ENCODE measurements around the gene SLC38A8.

SLC38A8 gene

DNA sequence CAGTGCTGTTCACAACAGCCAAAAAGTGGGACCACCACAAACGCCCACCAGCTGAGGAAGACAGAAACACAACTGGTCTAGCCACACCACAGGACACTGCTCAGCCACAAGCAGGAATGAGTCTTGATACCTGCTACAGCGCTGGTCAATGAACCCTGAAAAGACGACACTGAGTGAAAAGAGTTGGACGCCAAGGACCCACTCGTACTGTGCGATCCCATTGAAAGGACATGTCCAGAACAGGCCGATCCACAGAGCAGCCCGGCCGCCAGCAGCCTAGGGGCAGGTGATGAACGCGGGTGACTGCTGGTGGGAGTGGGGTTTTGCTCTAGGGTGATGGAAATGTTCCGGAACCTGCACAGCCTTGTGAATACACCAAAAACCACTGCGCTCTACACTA, 10.6 kb upstream of the SLC38A8 start:
- no peak for TF ChIP-seq CTCF (IDR thresholded peaks at IDR 0.05; ENCODE audit: low read depth, low read length, missing control alignments)
- H3K4me3 ChIP-seq (ENCODE audit: low read depth, low read length): no peak overlapping the region
- in situ Hi-C loops (cut with HindIII; ENCODE audit: low sequenced_read_pairs): no loop called here
- no peak for DNase-seq (ENCODE audit: low read depth)

DNA sequence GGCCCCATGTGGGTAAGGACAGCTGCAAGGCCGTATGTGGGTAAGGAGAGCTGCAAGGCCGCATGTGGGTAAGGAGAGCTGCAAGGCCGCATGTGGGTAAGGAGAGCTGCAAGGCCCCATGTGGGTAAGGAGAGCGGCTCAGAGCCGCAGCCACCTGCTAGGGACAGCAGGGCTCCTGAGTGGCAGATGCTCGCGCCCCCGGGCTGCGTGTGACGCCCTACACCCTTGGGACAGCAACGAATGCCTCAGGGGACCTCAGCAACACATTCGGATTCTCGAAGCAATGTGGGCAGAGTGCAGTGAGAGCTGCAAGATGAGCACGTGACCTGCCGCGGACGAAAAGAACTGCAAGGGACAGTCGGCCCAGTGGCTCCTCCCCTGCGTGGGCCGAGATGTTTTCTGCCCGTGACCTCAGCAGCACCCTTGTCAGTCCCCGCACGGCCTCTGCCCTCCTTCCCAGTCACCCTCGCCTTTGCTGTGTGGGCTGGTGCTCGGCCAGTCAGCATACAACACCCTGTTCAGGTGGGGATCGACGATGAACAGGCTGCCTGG, 9.6 kb upstream of the SLC38A8 start:
- DNase-seq (ENCODE audit: low read depth): no peak
- no peak for TF ChIP-seq CTCF (IDR thresholded peaks at IDR 0.05; ENCODE audit: low read depth, low read length, missing control alignments)
- H3K4me3 ChIP-seq (ENCODE audit: low read depth, low read length): no peak overlapping the region
- in situ Hi-C loops (cut with HindIII; ENCODE audit: low sequenced_read_pairs): no loop called here

- TF ChIP-seq CTCF (IDR thresholded peaks at IDR 0.05; ENCODE audit: low read depth, low read length, missing control alignments): no peak
- in situ Hi-C loops (cut with HindIII; ENCODE audit: low sequenced_read_pairs): no loop called here
- DNase-seq (ENCODE audit: low read depth): no peak
- no peak overlapping the region for H3K4me3 ChIP-seq (ENCODE audit: low read depth, low read length)
Observed at GRCh38 chr16:84050316-84050715, 7.7 kb upstream of the SLC38A8 start.

DNA sequence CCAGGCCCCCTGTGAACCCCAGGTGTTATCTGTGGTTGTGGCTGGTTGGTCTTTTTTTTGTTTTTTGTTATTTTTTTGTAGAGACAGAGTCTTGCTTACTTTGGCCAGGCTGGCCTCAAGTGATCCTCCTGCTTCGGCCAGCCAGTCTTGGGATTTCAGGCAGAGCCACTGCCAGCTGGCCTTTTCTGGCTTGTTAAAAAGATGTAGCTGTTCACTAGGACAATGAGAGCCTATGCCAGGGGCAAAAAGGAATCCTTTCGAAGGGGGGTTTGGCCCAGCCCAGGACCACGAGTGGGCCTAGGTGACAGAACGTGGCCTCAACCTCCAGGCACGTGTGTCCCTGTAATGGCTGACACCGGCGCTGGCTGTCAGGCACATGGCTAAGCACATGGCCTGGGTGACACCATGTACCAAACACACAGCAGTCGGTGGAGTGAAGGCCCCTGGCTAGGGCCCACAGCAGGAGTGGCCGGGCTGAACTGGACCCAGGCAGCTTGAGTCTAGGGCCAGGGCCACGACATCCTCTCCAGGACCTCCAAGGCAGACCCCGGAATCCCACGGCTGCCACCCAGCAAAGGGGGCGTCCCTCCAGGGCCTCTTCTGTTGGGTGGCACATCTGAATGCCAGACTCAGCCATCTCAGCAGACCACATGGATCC, 6.9 kb upstream of the SLC38A8 start:
- no peak overlapping the region for H3K4me3 ChIP-seq (ENCODE audit: low read depth, low read length)
- no peak for DNase-seq (ENCODE audit: low read depth)
- in situ Hi-C loops (cut with HindIII; ENCODE audit: low sequenced_read_pairs): no loop called here
- TF ChIP-seq CTCF (IDR thresholded peaks at IDR 0.05; ENCODE audit: low read depth, low read length, missing control alignments): no peak

DNA sequence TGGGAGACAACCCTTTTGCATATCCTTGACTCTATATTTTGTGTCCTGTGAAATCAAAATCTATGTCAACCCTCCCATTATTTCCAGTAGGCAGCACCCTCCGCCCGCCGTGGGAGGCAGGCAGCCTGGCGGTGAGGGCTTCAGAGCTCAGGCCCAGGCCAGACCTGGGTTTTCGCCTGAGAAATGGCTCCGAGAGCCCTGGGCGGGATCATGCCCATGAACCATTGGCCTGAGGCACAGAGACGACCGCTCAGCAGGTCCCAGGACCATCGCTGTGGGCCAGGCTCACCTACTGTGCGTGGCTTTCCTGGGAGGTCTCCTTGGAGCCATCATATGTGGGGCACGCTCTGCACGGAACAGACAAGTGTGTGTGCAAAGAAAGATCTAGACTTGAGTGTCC, 6.3 kb upstream of the SLC38A8 start:
- in situ Hi-C loops (cut with HindIII; ENCODE audit: low sequenced_read_pairs): no loop called here
- DNase-seq (ENCODE audit: low read depth): no peak
- TF ChIP-seq CTCF (IDR thresholded peaks at IDR 0.05; ENCODE audit: low read depth, low read length, missing control alignments): no peak

GRCh38 chr16:84048270-84048669, 5.7 kb upstream of the SLC38A8 start:
- peak; percentile 13 for TF ChIP-seq CTCF (IDR thresholded peaks at IDR 0.05; ENCODE audit: low read depth, low read length, missing control alignments)
- H3K4me3 ChIP-seq (ENCODE audit: low read depth, low read length): no peak overlapping the region
- no peak for DNase-seq (ENCODE audit: low read depth)
- in situ Hi-C loops (cut with HindIII; ENCODE audit: low sequenced_read_pairs): no loop called here

More for the DNA sequence above, 6.3 kb upstream of the SLC38A8 start:
- H3K4me3 ChIP-seq (ENCODE audit: low read depth, low read length): no peak overlapping the region
